Caco-2 (cell line): Measurements from ENCODE around the gene EPHA1. TPM values are rescaled to one million over a fixed set of nuclear protein-coding genes. Genes with fewer than 3 reads are reported as not detected.

Experiments
- Bru-seq: library from RNA; stranded (reverse); fragments of 400-500 nt; gene quantifications from one replicate; lab custom pipeline; 2021; lab: Mats Ljungman, UMichigan
- BruChase-seq, 2 experiments: library from RNA; stranded (reverse); fragments of 400-500 nt; gene quantifications; one replicate each; lab custom pipeline; 2021; lab: Mats Ljungman, UMichigan
- BruUV-seq: library from RNA; stranded (reverse); fragments of 400-500 nt; replicated peaks from 2 replicates; lab custom pipeline; 2021; lab: Mats Ljungman, UMichigan
- CTCF ChIA-PET: fragments of 300-600 bp; sonication (Branson Sonifier 250); formaldehyde crosslinking; loops from one replicate; lab custom pipeline; 2022; ENCODE audit warnings: antibody characterized with exemption; lab: Charles Lee
- POLR2A ChIA-PET: fragments of 300-600 bp; sonication (Branson Sonifier 250); formaldehyde crosslinking; loops from one replicate; lab custom pipeline; 2022; ENCODE audit warnings: antibody characterized with exemption; lab: Charles Lee
- DNase-seq, 2 experiments: peaks; one replicate each; pipeline versions ENCODE4 v3.0.0 to v3.0.0-alpha.2; 2020 to 2022
- H3K27me3 ChIP-seq: replicated peaks from 2 replicates; pipeline ENCODE4 v1.6.0; 2011; ENCODE audit warnings: low read length; ENCODE audit not compliant: control insufficient read depth, insufficient read depth
- H3K36me3 ChIP-seq: 2 replicates; pipeline ENCODE4 v1.5.1; 2011; ENCODE audit warnings: low read length; ENCODE audit not compliant: control insufficient read depth, insufficient read depth
- H3K4me1 ChIP-seq: fragments of 250-450 bp; sonication (Bioruptor Pico); 2 replicates; pipeline ENCODE4 v1.5.1; 2020; ENCODE audit warnings: mild to moderate bottlenecking
- H3K4me3 ChIP-seq: 2 replicates; pipeline ENCODE4 v1.5.1; 2011; ENCODE audit warnings: low read depth, mild to moderate bottlenecking, control low read depth, low read length
- H3K9me3 ChIP-seq: fragments of 250-450 bp; sonication (Bioruptor Pico); 2 replicates; pipeline ENCODE4 v1.5.1; 2020; ENCODE audit warnings: mild to moderate bottlenecking, moderate library complexity
- H3K27ac Mint-ChIP-seq: one replicate; pipeline ENCODE4 v1.8.0; 2022; ENCODE audit warnings: mixed read lengths; ENCODE audit not compliant: unreplicated experiment
- H3K27me3 Mint-ChIP-seq: one replicate; pipeline ENCODE4 v1.8.0; 2022; ENCODE audit warnings: mixed read lengths; ENCODE audit not compliant: insufficient read depth, unreplicated experiment
- H3K36me3 Mint-ChIP-seq: one replicate; pipeline ENCODE4 v1.8.0; 2022; ENCODE audit warnings: mild to moderate bottlenecking, mixed read lengths; ENCODE audit not compliant: insufficient read depth, unreplicated experiment
- H3K4me1 Mint-ChIP-seq: one replicate; pipeline ENCODE4 v1.8.0; 2022; ENCODE audit warnings: low read depth, mixed read lengths; ENCODE audit not compliant: unreplicated experiment
- H3K4me3 Mint-ChIP-seq: one replicate; pipeline ENCODE4 v1.8.0; 2022; ENCODE audit warnings: mild to moderate bottlenecking, moderate library complexity, mixed read lengths; ENCODE audit not compliant: unreplicated experiment
- H3K9me3 Mint-ChIP-seq: one replicate; pipeline ENCODE4 v1.8.0; 2022; ENCODE audit warnings: mixed read lengths; ENCODE audit not compliant: unreplicated experiment
- intact Hi-C: fragments of 100-400 bp; cut with micrococcal nuclease; formaldehyde crosslinking; loops from one replicate; pipeline ENCODE4 v1.10.0; 2022; ENCODE audit not compliant: unreplicated experiment
- long read RNA-seq: library from polyadenylated mRNA; stranded (forward); transcript quantifications from one replicate; pipeline ENCODE4 v2.0.0, GENCODE V29; 2022
- total RNA-seq: library from RNA; stranded (reverse); gene quantifications from 2 replicates; pipeline ENCODE4 v1.2.3, GENCODE V29; 2022
- TF ChIP-seq, protein P1 (sequence below), 2 experiments: fragments of 200-600 bp in 1 of 2; IDR thresholded peaks; 1 replicate in 1 of 2; 2 replicates in 1 of 2; pipeline versions ENCODE4 v1.5.1 to v1.8.0; 2011 to 2022; ENCODE audit warnings: antibody characterized with exemption in 1 of 2, control low read depth in 1 of 2, inconsistent platforms in 1 of 2, low read depth in 1 of 2, low read length in 1 of 2, mild to moderate bottlenecking in 1 of 2, moderate library complexity in 1 of 2; ENCODE audit not compliant: insufficient read depth in 1 of 2, severe bottlenecking in 1 of 2, unreplicated experiment in 1 of 2

EPHA1 gene
- total RNA-seq (66.6 and 69.2 TPM in 2 replicates), Bru-seq, nascent RNA (percentile 72 among the genes with signal in this experiment), BruChase-seq, experiment 1, labeled RNA remaining after a 2-hour chase (percentile 66 among the genes with signal in this experiment), BruChase-seq, experiment 2, labeled RNA remaining after a 6-hour chase (percentile 82 among the genes with signal in this experiment)
- long read RNA-seq, transcript EPHA1-201 (18 exons, 3,363 nt): major isoform, 34 of 71 reads
- long read RNA-seq, partial matches to known transcripts: 21 of 71 reads
- long read RNA-seq, other reads (novel, unspliced or antisense): 16 of 71 reads

DNA sequence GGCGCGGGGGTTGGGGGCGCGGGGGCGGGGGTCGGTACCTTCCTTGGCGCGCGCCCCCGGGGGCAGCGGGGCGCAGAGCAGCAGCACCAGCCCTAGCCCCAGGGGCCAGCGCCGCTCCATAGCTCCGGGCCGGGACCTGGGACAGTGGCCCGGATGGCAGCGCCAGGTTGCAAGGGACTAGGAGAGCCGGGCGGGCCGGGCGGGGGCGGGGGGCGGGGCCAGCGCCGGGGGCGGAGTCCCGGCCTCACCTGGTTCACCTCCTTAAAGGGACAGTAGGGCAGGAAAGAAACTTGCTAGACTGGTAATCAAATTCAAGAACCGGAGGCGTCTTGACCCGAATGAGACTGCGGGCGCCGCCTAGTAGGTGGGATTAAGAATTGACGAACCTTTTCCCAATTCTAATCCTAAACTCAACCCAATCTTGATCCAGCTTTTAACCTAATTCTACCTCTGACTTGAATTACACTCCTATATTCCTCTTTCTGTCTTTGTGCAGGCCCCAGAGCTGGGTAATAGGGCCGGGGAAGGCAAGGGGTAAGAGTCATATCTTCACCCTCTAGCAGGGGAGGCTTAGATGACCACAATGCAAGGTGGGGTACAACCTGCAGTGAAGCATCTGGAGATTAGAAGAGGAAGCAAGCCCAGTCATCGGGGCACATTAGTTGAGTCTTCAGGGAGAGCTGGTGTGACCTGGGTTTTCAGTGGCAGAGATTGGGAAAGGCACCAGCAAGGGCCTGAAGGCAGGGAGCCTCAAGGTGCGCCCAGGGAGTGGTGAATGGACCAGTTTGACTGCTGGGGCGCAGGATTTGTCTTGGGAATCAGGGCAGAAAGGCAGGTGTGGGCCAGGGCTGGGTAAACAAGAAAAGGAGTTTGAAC is at the start of gene EPHA1:
Gene EPHA1 (minus strand): TSS at position 171 of the 876 bp plus-strand sequence. CDS start 51 bp downstream, at position 120.
- ChIA-PET POLR2A (interaction anchor here (0.7 to 1.5 kb wide), 4 partner anchors 13 to 113 kb away, joined by 3 to 4 read pairs (median 3); no protein-coding TSS in a partner anchor), CTCF (interaction anchor here (0.6 to 2.0 kb wide), 12 partner anchors 21 to 1271 kb away, joined by 3 to 6 read pairs (median 3); partner anchors contain the start of gene FAM131B)
- Mint-ChIP-seq H3K27ac (peak within 1 kb of the TSS; percentile 86), H3K4me3 (peak within 1 kb of the TSS; percentile 86), H3K4me1 (peaks cover 68% of the 10 kb centered on the region), H3K36me3 (peaks cover 19% of the 10 kb centered on the region), H3K9me3 (no peaks in the 10 kb centered on the region), H3K27me3 (no peaks in the 10 kb centered on the region)
- Histone ChIP-seq H3K4me3 (peak within 1 kb of the TSS; percentile 59), H3K9me3 (no peaks in the 10 kb centered on the region), H3K36me3 (peaks cover 1% of the 10 kb centered on the region; the same call in 1 of the 2 replicates), H3K4me1 (peaks cover 49% of the 10 kb centered on the region), H3K27me3 (no peaks in the 10 kb centered on the region)
- intact Hi-C loops: loop anchor here (1.0 to 5.0 kb wide), 4 partner anchors 22 to 168 kb away; no protein-coding TSS in a partner anchor
- BruUV-seq: no TSS peak
- TF ChIP-seq, protein P1, sequence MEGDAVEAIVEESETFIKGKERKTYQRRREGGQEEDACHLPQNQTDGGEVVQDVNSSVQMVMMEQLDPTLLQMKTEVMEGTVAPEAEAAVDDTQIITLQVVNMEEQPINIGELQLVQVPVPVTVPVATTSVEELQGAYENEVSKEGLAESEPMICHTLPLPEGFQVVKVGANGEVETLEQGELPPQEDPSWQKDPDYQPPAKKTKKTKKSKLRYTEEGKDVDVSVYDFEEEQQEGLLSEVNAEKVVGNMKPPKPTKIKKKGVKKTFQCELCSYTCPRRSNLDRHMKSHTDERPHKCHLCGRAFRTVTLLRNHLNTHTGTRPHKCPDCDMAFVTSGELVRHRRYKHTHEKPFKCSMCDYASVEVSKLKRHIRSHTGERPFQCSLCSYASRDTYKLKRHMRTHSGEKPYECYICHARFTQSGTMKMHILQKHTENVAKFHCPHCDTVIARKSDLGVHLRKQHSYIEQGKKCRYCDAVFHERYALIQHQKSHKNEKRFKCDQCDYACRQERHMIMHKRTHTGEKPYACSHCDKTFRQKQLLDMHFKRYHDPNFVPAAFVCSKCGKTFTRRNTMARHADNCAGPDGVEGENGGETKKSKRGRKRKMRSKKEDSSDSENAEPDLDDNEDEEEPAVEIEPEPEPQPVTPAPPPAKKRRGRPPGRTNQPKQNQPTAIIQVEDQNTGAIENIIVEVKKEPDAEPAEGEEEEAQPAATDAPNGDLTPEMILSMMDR (IDR thresholded peaks at IDR 0.05; ENCODE audit: insufficient read depth in 1 of 2, low read depth in 1 of 2, low read length in 1 of 2, severe bottlenecking in 1 of 2, unreplicated experiment in 1 of 2): peak; percentile 68 to 87
- peak; percentile 86 to 88 for DNase-seq

DNA sequence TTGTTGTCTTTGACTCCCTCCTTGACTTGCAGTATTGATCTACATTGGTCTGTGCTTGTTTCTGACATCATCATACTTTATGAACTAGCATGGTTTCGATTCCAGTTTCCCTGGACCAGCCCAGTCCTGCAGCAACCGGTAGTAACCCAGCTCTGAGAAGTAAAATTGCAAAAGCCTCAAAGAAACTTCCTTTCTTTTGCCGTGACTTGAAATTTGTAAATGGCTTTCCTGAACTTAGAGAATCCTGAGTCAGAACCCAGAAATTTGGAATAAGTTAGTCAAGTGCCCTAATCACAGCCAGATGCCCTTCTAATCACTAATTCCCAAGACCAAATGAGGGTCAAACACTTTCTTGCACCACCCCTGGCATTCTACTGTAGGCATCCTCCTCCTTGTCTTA is 49.6 kb upstream of the EPHA1 start:
- no TSS peak for BruUV-seq
- Histone ChIP-seq H3K27me3 (no peaks in the 10 kb centered on the region), H3K9me3 (peaks cover 11% of the 10 kb centered on the region; the same call in 1 of the 2 replicates), H3K4me3 (no peak overlapping the region), H3K4me1 (0 out of 2 replicates have a peak, but pooled peaks cover 9% of the 10 kb centered on the region), H3K36me3 (no peaks in the 10 kb centered on the region)
- no peak for DNase-seq
- Mint-ChIP-seq H3K4me1 (no peaks in the 10 kb centered on the region), H3K27ac (no peak overlapping the region), H3K9me3 (no peaks in the 10 kb centered on the region), H3K36me3 (no peaks in the 10 kb centered on the region), H3K27me3 (no peaks in the 10 kb centered on the region), H3K4me3 (no peak overlapping the region)
- ChIA-PET CTCF (no interaction called here), POLR2A (no interaction called here)
- intact Hi-C loops: no loop called here
- TF ChIP-seq, protein P1 (IDR thresholded peaks at IDR 0.05; ENCODE audit: insufficient read depth in 1 of 2, low read depth in 1 of 2, low read length in 1 of 2, severe bottlenecking in 1 of 2, unreplicated experiment in 1 of 2): no peak
